ENCODE measurements around the gene NDUFAF5. TPM values are rescaled to one million over a fixed set of nuclear protein-coding genes. Genes with fewer than 3 reads are reported as not detected.
A peak's percentile ranks its signal among the peaks of the same experiment; 100 is the strongest.
"Not testable (repeated sequence)": the region's sequence is repeated elsewhere in the genome, so short reads cannot be mapped to it uniquely, and the experiment has no call there.

NDUFAF5 gene
- total RNA-seq, result 33.3 and 36.1 TPM in 2 replicates

- Mint-ChIP-seq H3K27me3 (ENCODE audit: low read depth) (no peaks in the 10 kb centered on the region), H3K4me3 (ENCODE audit: low read depth) (peak within 1 kb of the TSS; percentile 97), H3K27ac (peak within 1 kb of the TSS; percentile 93), H3K9me3 (no peaks in the 10 kb centered on the region), H3K36me3 (ENCODE audit: low read depth) (peaks cover 48% of the 10 kb centered on the region), H3K4me1 (ENCODE audit: low read depth) (peaks cover 29% of the 10 kb centered on the region)
- DNase-seq (ENCODE audit: low spot score), result peak; percentile 91
- intact Hi-C loops (cut with micrococcal nuclease), result loop anchor here (2.0 to 10.0 kb wide), 4 partner anchors 148 to 1893 kb away; partner anchors contain the start of genes ISM1 and TASP1
Observed at GRCh38 chr20:13784893-13785715, at the start of gene NDUFAF5, which contains the start of gene ESF1. NDUFAF5 (plus strand) TSS chr20:13785028; CDS start chr20:13785069, 41 bp downstream. ESF1 (minus strand) TSS chr20:13784919; CDS start chr20:13783140, 1,779 bp downstream.

GRCh38 chr20:13735826-13736225 lies 49.0 kb upstream of the NDUFAF5 start:
- Mint-ChIP-seq H3K9me3 (peaks cover 9% of the 10 kb centered on the region), H3K27ac (no peak overlapping the region), H3K27me3 (ENCODE audit: low read depth) (no peaks in the 10 kb centered on the region), H3K4me3 (ENCODE audit: low read depth) (no peak overlapping the region), H3K4me1 (ENCODE audit: low read depth) (peaks cover 3% of the 10 kb centered on the region), H3K36me3 (ENCODE audit: low read depth) (peaks cover 69% of the 10 kb centered on the region)
- intact Hi-C loops (cut with micrococcal nuclease), result no loop called here
- no peak for DNase-seq (ENCODE audit: low spot score)

- no peak for DNase-seq (ENCODE audit: low spot score)
- peaks cover 17% of the 10 kb centered on the region for H3K9me3 Mint-ChIP-seq
- H3K4me3 Mint-ChIP-seq (ENCODE audit: low read depth), result no peak overlapping the region
- no peak overlapping the region for H3K27ac Mint-ChIP-seq
- H3K36me3 Mint-ChIP-seq (ENCODE audit: low read depth), result peaks cover 69% of the 10 kb centered on the region
- intact Hi-C loops (cut with micrococcal nuclease), result no loop called here
- H3K4me1 Mint-ChIP-seq (ENCODE audit: low read depth), result peaks cover 11% of the 10 kb centered on the region
- no peaks in the 10 kb centered on the region for H3K27me3 Mint-ChIP-seq (ENCODE audit: low read depth)
Observed at GRCh38 chr20:13736436-13737191, 48.2 kb upstream of the NDUFAF5 start.

GRCh38 chr20:13738187-13738586 lies 46.6 kb upstream of the NDUFAF5 start:
- Mint-ChIP-seq H3K9me3 (peaks cover 20% of the 10 kb centered on the region), H3K4me1 (ENCODE audit: low read depth) (peaks cover 13% of the 10 kb centered on the region), H3K36me3 (ENCODE audit: low read depth) (peaks cover 68% of the 10 kb centered on the region)
- H3K27me3 Mint-ChIP-seq (ENCODE audit: low read depth); H3K4me3 Mint-ChIP-seq (ENCODE audit: low read depth); intact Hi-C loops (cut with micrococcal nuclease); DNase-seq (ENCODE audit: low spot score); H3K27ac Mint-ChIP-seq: not testable (repeated sequence)

- intact Hi-C loops (cut with micrococcal nuclease), result no loop called here
- peak overlapping the region; percentile 12 for H3K27ac Mint-ChIP-seq
- peaks cover 17% of the 10 kb centered on the region for H3K4me1 Mint-ChIP-seq (ENCODE audit: low read depth)
- H3K36me3 Mint-ChIP-seq (ENCODE audit: low read depth), result peaks cover 68% of the 10 kb centered on the region
- DNase-seq (ENCODE audit: low spot score), result no peak
- no peaks in the 10 kb centered on the region for H3K27me3 Mint-ChIP-seq (ENCODE audit: low read depth)
- no peak overlapping the region for H3K4me3 Mint-ChIP-seq (ENCODE audit: low read depth)
- H3K9me3 Mint-ChIP-seq, result peaks cover 20% of the 10 kb centered on the region
Observed at GRCh38 chr20:13739731-13740649, 44.8 kb upstream of the NDUFAF5 start.

GRCh38 chr20:13741879-13742278 lies 42.9 kb upstream of the NDUFAF5 start:
- H3K27me3 Mint-ChIP-seq (ENCODE audit: low read depth), result no peaks in the 10 kb centered on the region
- peaks cover 20% of the 10 kb centered on the region for H3K9me3 Mint-ChIP-seq
- H3K4me3 Mint-ChIP-seq (ENCODE audit: low read depth), result no peak overlapping the region
- peaks cover 17% of the 10 kb centered on the region for H3K4me1 Mint-ChIP-seq (ENCODE audit: low read depth)
- DNase-seq (ENCODE audit: low spot score), result no peak
- no peak overlapping the region for H3K27ac Mint-ChIP-seq
- H3K36me3 Mint-ChIP-seq (ENCODE audit: low read depth), result peaks cover 61% of the 10 kb centered on the region
- intact Hi-C loops (cut with micrococcal nuclease), result no loop called here

- no peak overlapping the region for H3K4me3 Mint-ChIP-seq (ENCODE audit: low read depth)
- no peaks in the 10 kb centered on the region for H3K27me3 Mint-ChIP-seq (ENCODE audit: low read depth)
- DNase-seq (ENCODE audit: low spot score), result no peak
- H3K4me1 Mint-ChIP-seq (ENCODE audit: low read depth), result peaks cover 17% of the 10 kb centered on the region
- no peak overlapping the region for H3K27ac Mint-ChIP-seq
- peaks cover 20% of the 10 kb centered on the region for H3K9me3 Mint-ChIP-seq
- intact Hi-C loops (cut with micrococcal nuclease), result no loop called here
- peaks cover 52% of the 10 kb centered on the region for H3K36me3 Mint-ChIP-seq (ENCODE audit: low read depth)
Observed at GRCh38 chr20:13744352-13744751, 40.5 kb upstream of the NDUFAF5 start.

GRCh38 chr20:13745784-13746183 lies 39.0 kb upstream of the NDUFAF5 start:
- peaks cover 14% of the 10 kb centered on the region for H3K4me1 Mint-ChIP-seq (ENCODE audit: low read depth)
- intact Hi-C loops (cut with micrococcal nuclease), result no loop called here
- H3K9me3 Mint-ChIP-seq, result peaks cover 12% of the 10 kb centered on the region
- H3K36me3 Mint-ChIP-seq (ENCODE audit: low read depth), result peaks cover 42% of the 10 kb centered on the region
- no peak overlapping the region for H3K27ac Mint-ChIP-seq
- H3K4me3 Mint-ChIP-seq (ENCODE audit: low read depth), result no peak overlapping the region
- DNase-seq (ENCODE audit: low spot score), result no peak
- no peaks in the 10 kb centered on the region for H3K27me3 Mint-ChIP-seq (ENCODE audit: low read depth)

GRCh38 chr20:13749811-13750210 lies 35.0 kb upstream of the NDUFAF5 start:
- Mint-ChIP-seq H3K36me3 (ENCODE audit: low read depth) (peaks cover 11% of the 10 kb centered on the region), H3K27ac (no peak overlapping the region), H3K9me3 (no peaks in the 10 kb centered on the region), H3K4me3 (ENCODE audit: low read depth) (no peak overlapping the region), H3K4me1 (ENCODE audit: low read depth) (no peaks in the 10 kb centered on the region), H3K27me3 (ENCODE audit: low read depth) (no peaks in the 10 kb centered on the region)
- intact Hi-C loops (cut with micrococcal nuclease), result no loop called here
- no peak for DNase-seq (ENCODE audit: low spot score)

- H3K4me3 Mint-ChIP-seq (ENCODE audit: low read depth), result no peak overlapping the region
- no peaks in the 10 kb centered on the region for H3K4me1 Mint-ChIP-seq (ENCODE audit: low read depth)
- H3K27ac Mint-ChIP-seq, result no peak overlapping the region
- intact Hi-C loops (cut with micrococcal nuclease), result no loop called here
- no peaks in the 10 kb centered on the region for H3K9me3 Mint-ChIP-seq
- DNase-seq (ENCODE audit: low spot score), result no peak
- H3K36me3 Mint-ChIP-seq (ENCODE audit: low read depth), result peaks cover 17% of the 10 kb centered on the region
- H3K27me3 Mint-ChIP-seq (ENCODE audit: low read depth), result no peaks in the 10 kb centered on the region
Observed at GRCh38 chr20:13753436-13754036, 31.3 kb upstream of the NDUFAF5 start.

GRCh38 chr20:13755809-13756208 lies 29.0 kb upstream of the NDUFAF5 start:
- Mint-ChIP-seq H3K27ac (no peak overlapping the region), H3K27me3 (ENCODE audit: low read depth) (no peaks in the 10 kb centered on the region), H3K36me3 (ENCODE audit: low read depth) (peaks cover 27% of the 10 kb centered on the region), H3K4me1 (ENCODE audit: low read depth) (peaks cover 4% of the 10 kb centered on the region), H3K9me3 (no peaks in the 10 kb centered on the region), H3K4me3 (ENCODE audit: low read depth) (no peak overlapping the region)
- no peak for DNase-seq (ENCODE audit: low spot score)
- intact Hi-C loops (cut with micrococcal nuclease), result no loop called here

GRCh38 chr20:13756551-13756950 lies 28.3 kb upstream of the NDUFAF5 start:
- H3K4me3 Mint-ChIP-seq (ENCODE audit: low read depth), result no peak overlapping the region
- intact Hi-C loops (cut with micrococcal nuclease), result no loop called here
- H3K4me1 Mint-ChIP-seq (ENCODE audit: low read depth), result peaks cover 4% of the 10 kb centered on the region
- H3K27ac Mint-ChIP-seq, result no peak overlapping the region
- H3K9me3 Mint-ChIP-seq, result no peaks in the 10 kb centered on the region
- H3K27me3 Mint-ChIP-seq (ENCODE audit: low read depth), result no peaks in the 10 kb centered on the region
- DNase-seq (ENCODE audit: low spot score), result no peak
- peaks cover 22% of the 10 kb centered on the region for H3K36me3 Mint-ChIP-seq (ENCODE audit: low read depth)

Data from activated T-helper 2 cell treated with anti-CD3 and anti-CD28 coated beads, Interferon-gamma antibody, Interleukin-2, Interleukin-4, amounts not matched to agents 10 μg/mL and 5 μg/mL and 100 μg/mL, durations not matched to agents 14 hours and 24 hours and 36 hours (primary cell).